Effector memory CD4-positive, alpha-beta T cell (primary cell): Measurements from ENCODE around the gene FAM110D.

Source experiments
- DNase-seq, 3 donors: peaks; one replicate each; pipeline ENCODE4 v3.0.0-alpha.2; 2020
- H3K27ac ChIP-seq: 2 replicates; pipeline ENCODE4 v1.7.0; 2013; ENCODE audit warnings: mild to moderate bottlenecking, low read length, moderate library complexity; ENCODE audit not compliant: insufficient read depth, poor library complexity, severe bottlenecking
- H3K27me3 ChIP-seq: replicated peaks from 2 replicates; pipeline ENCODE4 v1.7.0; 2013; ENCODE audit warnings: mild to moderate bottlenecking, low read length; ENCODE audit not compliant: insufficient read depth, control insufficient read depth, poor library complexity, severe bottlenecking
- H3K36me3 ChIP-seq: 2 replicates; pipeline ENCODE4 v1.7.0; 2013; ENCODE audit warnings: mild to moderate bottlenecking, low read length, moderate library complexity; ENCODE audit not compliant: control insufficient read depth, insufficient read depth
- H3K4me1 ChIP-seq: 2 replicates; pipeline ENCODE4 v1.7.0; 2013; ENCODE audit warnings: low read length, mild to moderate bottlenecking; ENCODE audit not compliant: control insufficient read depth, insufficient read depth, poor library complexity, severe bottlenecking
- H3K4me3 ChIP-seq: 2 replicates; pipeline ENCODE4 v1.7.0; 2013; ENCODE audit warnings: low read length, low read depth, mild to moderate bottlenecking; ENCODE audit not compliant: insufficient read depth, poor library complexity, severe bottlenecking
- H3K9me3 ChIP-seq: 2 replicates; pipeline ENCODE4 v1.7.0; 2013; ENCODE audit warnings: mild to moderate bottlenecking, low read length, moderate library complexity; ENCODE audit not compliant: control insufficient read depth

Gene FAM110D

GRCh38 chr1:26175346-26175745, 16.5 kb downstream of the FAM110D start:
- Histone ChIP-seq H3K36me3 (no peaks in the 10 kb centered on the region), H3K9me3 (no peaks in the 10 kb centered on the region), H3K27ac (no peak overlapping the region), H3K27me3 (no peaks in the 10 kb centered on the region), H3K4me3 (no peak overlapping the region), H3K4me1 (peaks cover 4% of the 10 kb centered on the region)
- DNase-seq, result no peak

- Histone ChIP-seq H3K27me3 (no peaks in the 10 kb centered on the region), H3K36me3 (no peaks in the 10 kb centered on the region), H3K9me3 (no peaks in the 10 kb centered on the region), H3K27ac (no peak within 1 kb of the TSS), H3K4me3 (no peak within 1 kb of the TSS), H3K4me1 (no peaks in the 10 kb centered on the region)
- DNase-seq, result no peak
Observed at GRCh38 chr1:26177182-26177684, 18.4 kb downstream of the FAM110D start, which contains the start of gene CNKSR1. Gene CNKSR1, plus strand, starts transcription at chr1:26177491. Its CDS starts 57 bp downstream, at chr1:26177548.

- no peak for DNase-seq
- no peaks in the 10 kb centered on the region for H3K27me3 ChIP-seq
- no peaks in the 10 kb centered on the region for H3K36me3 ChIP-seq
Observed at GRCh38 chr1:26180010-26180506, 21.2 kb downstream of the FAM110D start.

GRCh38 chr1:26181586-26182382, 22.9 kb downstream of the FAM110D start:
- H3K4me1 ChIP-seq, result no peaks in the 10 kb centered on the region
- no peaks in the 10 kb centered on the region for H3K9me3 ChIP-seq
- no peaks in the 10 kb centered on the region for H3K36me3 ChIP-seq
- no peak for DNase-seq
- H3K27ac ChIP-seq, result no peak overlapping the region
- no peaks in the 10 kb centered on the region for H3K27me3 ChIP-seq
- no peak overlapping the region for H3K4me3 ChIP-seq

More at GRCh38 chr1:26180010-26180506, 21.2 kb downstream of the FAM110D start:
- Histone ChIP-seq H3K4me3 (no peak overlapping the region), H3K4me1 (no peaks in the 10 kb centered on the region), H3K9me3 (no peaks in the 10 kb centered on the region), H3K27ac (no peak overlapping the region)

- no peaks in the 10 kb centered on the region for H3K36me3 ChIP-seq
- H3K27ac ChIP-seq, result no peak overlapping the region
- DNase-seq, result no peak
- H3K27me3 ChIP-seq, result no peaks in the 10 kb centered on the region
- H3K4me1 ChIP-seq, result no peaks in the 10 kb centered on the region
- H3K4me3 ChIP-seq, result no peak overlapping the region
- H3K9me3 ChIP-seq, result no peaks in the 10 kb centered on the region
Observed at GRCh38 chr1:26182383-26182696, 23.5 kb downstream of the FAM110D start.

- no peak overlapping the region for H3K27ac ChIP-seq
- DNase-seq, result no peak
- H3K27me3 ChIP-seq, result no peaks in the 10 kb centered on the region
- no peaks in the 10 kb centered on the region for H3K9me3 ChIP-seq
- no peak overlapping the region for H3K4me3 ChIP-seq
- no peaks in the 10 kb centered on the region for H3K36me3 ChIP-seq
- H3K4me1 ChIP-seq, result no peaks in the 10 kb centered on the region
Observed at GRCh38 chr1:26184086-26184485, 25.2 kb downstream of the FAM110D start.

- H3K36me3 ChIP-seq, result no peaks in the 10 kb centered on the region
- no peak for DNase-seq
- H3K4me3 ChIP-seq, result no peak overlapping the region
Observed at GRCh38 chr1:26184883-26185282, 26.0 kb downstream of the FAM110D start.

GRCh38 chr1:26187882-26188281, 29.0 kb downstream of the FAM110D start:
- Histone ChIP-seq H3K9me3 (no peaks in the 10 kb centered on the region), H3K4me3 (no peak overlapping the region), H3K27ac (no peak overlapping the region), H3K4me1 (no peaks in the 10 kb centered on the region), H3K27me3 (no peaks in the 10 kb centered on the region), H3K36me3 (no peaks in the 10 kb centered on the region)
- DNase-seq, result no peak

More at GRCh38 chr1:26184883-26185282, 26.0 kb downstream of the FAM110D start:
- Histone ChIP-seq H3K4me1 (no peaks in the 10 kb centered on the region), H3K27ac (no peak overlapping the region), H3K27me3 (no peaks in the 10 kb centered on the region), H3K9me3 (no peaks in the 10 kb centered on the region)

GRCh38 chr1:26188477-26188876, 29.6 kb downstream of the FAM110D start:
- DNase-seq, result no peak
- H3K4me3 ChIP-seq, result no peak overlapping the region
- no peaks in the 10 kb centered on the region for H3K36me3 ChIP-seq
- no peak overlapping the region for H3K27ac ChIP-seq
- no peaks in the 10 kb centered on the region for H3K27me3 ChIP-seq
- H3K9me3 ChIP-seq, result no peaks in the 10 kb centered on the region
- H3K4me1 ChIP-seq, result no peaks in the 10 kb centered on the region

GRCh38 chr1:26189331-26189730, 30.5 kb downstream of the FAM110D start:
- Histone ChIP-seq H3K4me1 (no peaks in the 10 kb centered on the region), H3K36me3 (no peaks in the 10 kb centered on the region)

More at GRCh38 chr1:26189331-26189730, 30.5 kb downstream of the FAM110D start:
- no peaks in the 10 kb centered on the region for H3K9me3 ChIP-seq
- H3K27ac ChIP-seq, result no peak overlapping the region
- DNase-seq, result no peak
- H3K27me3 ChIP-seq, result no peaks in the 10 kb centered on the region
- no peak overlapping the region for H3K4me3 ChIP-seq
